Uterus (tissue), 2 donors: Measurements from ENCODE around the gene OPCML.

ENCODE experiments used
- POLR2A ChIP-seq, 2 donors: fragments of 450-650 bp; IDR thresholded peaks; one replicate each; pipeline ENCODE4 v1.6.1; 2016; ENCODE audit warnings: antibody characterized with exemption in 2 of 2, mild to moderate bottlenecking in 1 of 2, moderate library complexity in 1 of 2
- TF ChIP-seq, protein P1 (sequence below), 4 experiments: fragments of 200-600 bp in 2 of 4; fragments of 450-650 bp in 2 of 4; sonication (generic) in 2 of 4; IDR thresholded peaks; one replicate each; pipeline ENCODE4 v1.5.1; 2016 to 2019; ENCODE audit warnings: antibody characterized with exemption in 4 of 4, mild to moderate bottlenecking in 2 of 4, moderate library complexity in 1 of 4

DNA sequence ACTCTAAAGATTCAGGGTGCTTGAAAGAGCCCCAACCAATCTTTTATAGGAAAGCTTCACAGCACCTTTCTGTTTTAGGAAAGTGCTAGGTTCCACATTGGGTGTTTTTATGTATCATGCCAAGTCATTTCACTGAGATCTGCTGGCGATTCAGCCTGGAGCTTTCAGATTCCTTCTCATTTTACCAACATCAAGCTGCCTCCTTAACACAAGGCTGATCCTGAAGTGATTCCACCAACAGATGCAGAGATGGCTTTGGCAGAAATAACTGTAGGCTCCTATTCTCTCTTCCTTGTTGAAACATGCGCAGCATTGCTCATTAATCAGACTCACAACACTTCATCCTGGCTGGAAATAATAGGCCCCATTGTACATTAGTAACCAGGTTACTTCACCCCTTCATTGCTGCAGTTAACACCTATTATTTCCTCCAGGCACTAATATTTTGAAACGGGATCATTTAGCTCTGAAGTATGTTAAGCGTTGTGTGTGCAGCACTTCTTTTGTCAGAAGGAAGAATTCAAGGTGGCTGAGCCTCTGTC lies 89.0 kb downstream of the OPCML start:
- no peak for TF ChIP-seq POLR2A (IDR thresholded peaks at IDR 0.05)
- TF ChIP-seq, protein P1, sequence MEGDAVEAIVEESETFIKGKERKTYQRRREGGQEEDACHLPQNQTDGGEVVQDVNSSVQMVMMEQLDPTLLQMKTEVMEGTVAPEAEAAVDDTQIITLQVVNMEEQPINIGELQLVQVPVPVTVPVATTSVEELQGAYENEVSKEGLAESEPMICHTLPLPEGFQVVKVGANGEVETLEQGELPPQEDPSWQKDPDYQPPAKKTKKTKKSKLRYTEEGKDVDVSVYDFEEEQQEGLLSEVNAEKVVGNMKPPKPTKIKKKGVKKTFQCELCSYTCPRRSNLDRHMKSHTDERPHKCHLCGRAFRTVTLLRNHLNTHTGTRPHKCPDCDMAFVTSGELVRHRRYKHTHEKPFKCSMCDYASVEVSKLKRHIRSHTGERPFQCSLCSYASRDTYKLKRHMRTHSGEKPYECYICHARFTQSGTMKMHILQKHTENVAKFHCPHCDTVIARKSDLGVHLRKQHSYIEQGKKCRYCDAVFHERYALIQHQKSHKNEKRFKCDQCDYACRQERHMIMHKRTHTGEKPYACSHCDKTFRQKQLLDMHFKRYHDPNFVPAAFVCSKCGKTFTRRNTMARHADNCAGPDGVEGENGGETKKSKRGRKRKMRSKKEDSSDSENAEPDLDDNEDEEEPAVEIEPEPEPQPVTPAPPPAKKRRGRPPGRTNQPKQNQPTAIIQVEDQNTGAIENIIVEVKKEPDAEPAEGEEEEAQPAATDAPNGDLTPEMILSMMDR (IDR thresholded peaks at IDR 0.05), result no peak
